Mucosa of rectum (tissue), 2 donors: Measurements from ENCODE around the gene POU3F4.

Experiments used
- H3K27ac ChIP-seq, 2 donors: one replicate each; pipeline ENCODE4 v1.7.0; 2013; ENCODE audit warnings: inconsistent platforms in 2 of 2, low read depth in 2 of 2, low read length in 2 of 2
- H3K27me3 ChIP-seq, 2 donors: one replicate each; pipeline ENCODE4 v1.7.0; 2013; ENCODE audit warnings: low read length in 2 of 2; ENCODE audit not compliant: control insufficient read depth in 2 of 2, insufficient read depth in 2 of 2
- H3K36me3 ChIP-seq, 2 donors: one replicate each; pipeline ENCODE4 v1.7.0; 2013; ENCODE audit warnings: low read length in 2 of 2; ENCODE audit not compliant: control insufficient read depth in 2 of 2, insufficient read depth in 2 of 2
- H3K4me1 ChIP-seq, 2 donors: one replicate each; pipeline ENCODE4 v1.7.0; 2013; ENCODE audit warnings: low read length in 2 of 2, mild to moderate bottlenecking in 1 of 2; ENCODE audit not compliant: control insufficient read depth in 2 of 2, insufficient read depth in 2 of 2
- H3K4me3 ChIP-seq, 2 donors: one replicate each; pipeline ENCODE4 v1.7.0; 2013; ENCODE audit warnings: low read length in 2 of 2
- H3K9ac ChIP-seq, 2 donors: one replicate each; pipeline ENCODE4 v1.7.0; 2013; ENCODE audit warnings: low read length in 2 of 2, low read depth in 1 of 2, mild to moderate bottlenecking in 1 of 2
- H3K9me3 ChIP-seq, 2 donors: one replicate each; pipeline ENCODE4 v1.7.0; 2013; ENCODE audit warnings: low read length in 2 of 2; ENCODE audit not compliant: control insufficient read depth in 2 of 2
- donor health status: healthy.
- donor health status: Normal muscosa, but diverticular disease.

Gene POU3F4

DNA sequence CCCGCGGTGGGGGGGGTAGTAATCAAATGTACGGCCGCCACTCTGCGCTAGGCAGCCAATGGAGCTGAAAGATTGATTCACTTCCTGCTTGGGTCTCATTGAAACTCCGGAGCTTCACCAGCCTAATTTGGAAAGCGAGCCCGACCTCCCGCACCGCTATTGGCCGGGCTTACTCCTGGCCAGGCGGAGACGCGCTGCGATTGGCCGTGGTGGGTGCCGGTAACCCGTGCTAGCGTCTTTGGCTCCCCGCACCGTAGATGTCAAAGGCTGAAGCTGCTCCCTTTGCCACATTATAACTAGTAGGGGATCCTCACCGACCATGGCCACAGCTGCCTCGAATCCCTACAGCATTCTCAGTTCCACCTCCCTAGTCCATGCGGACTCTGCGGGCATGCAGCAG is at the start of gene POU3F4:
POU3F4 (plus strand) TSS at position 285 of the 400 bp plus-strand sequence; CDS start at position 320, 35 bp downstream.
- Histone ChIP-seq H3K4me3 (peak within 1 kb of the TSS in 1 of 2 donors; percentile 31), H3K27me3 (peaks cover 5 to 25% of the 10 kb centered on the region in 2 donors)

DNA sequence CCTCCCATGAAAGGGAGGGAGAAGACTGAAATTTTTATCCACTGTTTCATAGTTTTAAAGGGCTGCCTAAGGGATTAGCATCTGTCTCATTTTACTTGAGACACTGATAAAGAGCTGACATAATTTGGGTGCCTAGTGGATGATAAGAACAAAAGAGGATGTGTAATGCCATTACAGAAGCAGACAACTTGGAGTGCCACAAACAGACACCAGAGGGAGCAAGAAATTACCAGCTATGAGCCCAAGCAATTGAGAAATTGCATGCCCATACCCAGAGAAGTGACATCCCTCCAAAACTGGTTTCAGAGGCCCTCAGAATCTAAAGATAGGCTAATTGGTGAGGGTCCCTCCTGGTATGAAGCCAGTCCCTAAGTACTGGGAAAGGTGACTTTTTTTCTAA is 38.5 kb upstream of the POU3F4 start:
- Histone ChIP-seq H3K36me3 (no peaks in the 10 kb centered on the region), H3K4me3 (no peak overlapping the region), H3K4me1 (no peaks in the 10 kb centered on the region), H3K9me3 (no peaks in the 10 kb centered on the region), H3K27me3 (no peaks in the 10 kb centered on the region), H3K9ac (no peak overlapping the region), H3K27ac (no peak overlapping the region)

More for the DNA sequence above, at the start of gene POU3F4:
- Histone ChIP-seq H3K9ac (no peak within 1 kb of the TSS), H3K36me3 (no peaks in the 10 kb centered on the region), H3K4me1 (no peaks in the 10 kb centered on the region), H3K9me3 (no peaks in the 10 kb centered on the region), H3K27ac (no peak within 1 kb of the TSS)

DNA sequence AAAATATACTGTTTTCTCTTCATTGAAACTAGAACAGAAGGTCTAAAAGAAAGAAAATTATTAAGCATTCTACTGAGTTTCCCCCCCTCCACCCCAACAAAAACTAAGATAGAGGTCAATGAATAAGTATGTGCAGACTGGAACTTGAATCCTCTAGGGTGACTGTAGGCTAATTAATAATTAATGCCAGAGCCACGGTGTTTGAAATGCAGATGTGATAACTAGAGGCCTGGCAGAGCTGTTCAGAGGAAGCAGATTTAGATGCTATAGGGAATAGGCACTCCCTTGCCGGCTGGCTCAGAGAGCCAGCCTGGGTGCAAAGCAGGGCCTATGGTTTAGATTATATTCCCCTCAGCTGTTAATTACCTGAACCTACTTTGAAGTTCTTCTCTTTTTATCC is 12.2 kb upstream of the POU3F4 start:
- no peak overlapping the region for H3K9ac ChIP-seq
- H3K36me3 ChIP-seq: no peaks in the 10 kb centered on the region
- H3K27me3 ChIP-seq: no peaks in the 10 kb centered on the region
- H3K4me3 ChIP-seq: no peak overlapping the region
- H3K4me1 ChIP-seq: no peaks in the 10 kb centered on the region
- H3K9me3 ChIP-seq: no peaks in the 10 kb centered on the region
- no peak overlapping the region for H3K27ac ChIP-seq

DNA sequence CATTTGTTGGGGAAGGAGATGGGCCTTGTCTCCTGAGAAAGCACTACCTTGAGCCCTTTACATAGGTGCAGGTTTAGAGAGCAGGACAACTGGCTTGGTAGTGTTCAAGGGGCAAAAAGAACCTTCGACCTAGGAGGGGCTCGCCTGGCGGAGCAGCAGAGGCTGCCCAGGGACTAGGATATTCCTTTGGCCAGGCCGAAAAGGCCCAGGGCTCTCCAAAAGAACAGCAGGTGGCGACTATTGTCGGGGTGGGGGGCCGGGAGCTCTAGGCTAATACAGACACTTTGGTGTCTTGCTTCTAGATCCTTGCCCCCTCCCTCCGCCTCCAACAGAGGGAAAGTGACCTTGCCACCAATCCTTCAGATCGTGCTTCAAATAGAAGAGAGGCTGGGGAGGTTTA is 7.1 kb upstream of the POU3F4 start:
- H3K4me3 ChIP-seq: no peak overlapping the region
- H3K4me1 ChIP-seq: no peaks in the 10 kb centered on the region
- no peak overlapping the region for H3K9ac ChIP-seq
- H3K36me3 ChIP-seq: no peaks in the 10 kb centered on the region
- H3K27me3 ChIP-seq: peaks cover 4 to 17% of the 10 kb centered on the region in 2 donors
- no peaks in the 10 kb centered on the region for H3K9me3 ChIP-seq
- H3K27ac ChIP-seq: no peak overlapping the region

DNA sequence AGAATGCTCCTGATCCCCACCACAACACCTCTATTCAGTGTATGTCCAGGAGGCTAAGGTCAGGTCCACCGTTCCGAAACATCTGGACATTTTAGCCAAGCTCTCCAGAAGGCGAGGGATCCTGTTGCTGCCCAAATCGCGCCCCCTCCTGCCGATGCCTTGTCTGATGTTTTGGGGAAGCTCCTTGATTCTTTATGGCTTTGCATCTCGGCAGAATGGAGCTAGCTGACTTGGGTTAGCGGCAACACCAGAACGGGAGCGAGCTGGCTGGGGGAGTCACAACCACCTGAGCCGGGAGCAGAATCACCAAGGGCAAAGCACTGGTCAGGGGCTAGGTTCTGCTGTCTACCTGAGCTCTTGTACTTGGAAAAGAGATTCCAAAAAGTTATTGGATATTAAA is 6.6 kb upstream of the POU3F4 start:
- no peaks in the 10 kb centered on the region for H3K9me3 ChIP-seq
- H3K27ac ChIP-seq: no peak overlapping the region
- no peak overlapping the region for H3K4me3 ChIP-seq
- H3K9ac ChIP-seq: no peak overlapping the region
- no peaks in the 10 kb centered on the region for H3K36me3 ChIP-seq
- peaks cover 4 to 17% of the 10 kb centered on the region in 2 donors for H3K27me3 ChIP-seq
- no peaks in the 10 kb centered on the region for H3K4me1 ChIP-seq

DNA sequence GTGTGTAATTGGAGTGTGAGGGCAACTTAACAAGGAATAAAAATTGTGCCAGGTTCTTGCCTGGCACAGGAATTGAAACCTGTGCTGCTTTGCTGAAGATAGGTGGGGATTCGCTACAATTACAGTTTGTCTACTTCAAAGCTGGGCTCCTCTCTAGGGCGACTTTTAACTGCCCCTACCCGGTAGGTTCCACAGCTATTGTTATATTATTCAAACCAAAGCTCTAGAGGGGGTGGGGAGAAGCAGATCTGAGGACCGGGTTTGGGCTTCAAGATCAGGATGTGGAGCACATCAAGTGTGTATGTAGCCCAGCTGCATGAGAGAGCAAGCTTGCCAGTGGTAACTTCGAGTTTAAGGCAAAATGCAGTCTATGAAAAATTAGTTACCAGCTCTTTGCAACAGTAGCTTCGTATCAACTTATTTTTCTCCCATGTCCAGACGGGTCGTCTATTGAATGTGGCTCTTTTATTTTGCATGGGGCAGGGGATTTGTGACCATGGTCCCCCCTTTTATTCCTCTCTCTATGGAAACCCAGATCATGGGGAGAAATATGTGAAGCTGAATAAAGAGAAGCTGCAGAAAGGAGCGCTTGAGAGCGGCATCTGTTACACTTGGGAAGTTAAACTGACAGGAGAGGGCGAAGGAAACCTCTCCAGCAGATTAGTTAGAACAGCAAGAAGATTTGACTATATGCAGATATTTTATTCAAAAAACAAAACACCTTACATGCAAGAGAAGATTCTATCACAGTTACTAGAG is 3.2 kb upstream of the POU3F4 start:
- no peaks in the 10 kb centered on the region for H3K4me1 ChIP-seq
- no peaks in the 10 kb centered on the region for H3K36me3 ChIP-seq
- no peak overlapping the region for H3K4me3 ChIP-seq
- H3K27ac ChIP-seq: no peak overlapping the region
- H3K9ac ChIP-seq: no peak overlapping the region
- H3K9me3 ChIP-seq: no peaks in the 10 kb centered on the region
- peaks cover 7 to 29% of the 10 kb centered on the region in 2 donors for H3K27me3 ChIP-seq

DNA sequence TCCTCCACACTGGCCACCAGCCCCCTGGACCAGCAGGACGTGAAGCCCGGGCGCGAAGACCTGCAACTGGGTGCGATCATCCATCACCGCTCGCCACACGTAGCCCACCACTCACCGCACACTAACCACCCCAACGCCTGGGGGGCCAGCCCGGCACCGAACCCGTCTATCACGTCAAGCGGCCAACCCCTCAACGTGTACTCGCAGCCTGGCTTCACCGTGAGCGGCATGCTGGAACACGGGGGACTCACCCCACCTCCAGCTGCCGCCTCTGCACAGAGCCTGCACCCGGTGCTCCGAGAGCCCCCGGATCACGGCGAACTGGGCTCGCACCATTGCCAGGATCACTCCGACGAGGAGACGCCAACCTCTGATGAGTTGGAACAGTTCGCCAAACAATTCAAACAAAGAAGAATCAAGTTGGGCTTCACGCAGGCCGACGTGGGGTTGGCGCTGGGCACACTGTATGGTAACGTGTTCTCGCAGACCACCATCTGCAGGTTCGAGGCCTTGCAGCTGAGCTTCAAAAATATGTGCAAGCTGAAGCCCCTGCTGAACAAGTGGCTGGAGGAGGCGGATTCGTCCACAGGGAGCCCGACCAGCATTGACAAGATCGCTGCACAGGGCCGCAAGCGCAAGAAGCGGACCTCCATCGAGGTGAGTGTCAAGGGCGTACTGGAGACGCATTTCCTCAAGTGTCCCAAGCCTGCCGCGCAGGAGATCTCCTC is 600 bp downstream of the POU3F4 start:
- no peaks in the 10 kb centered on the region for H3K4me1 ChIP-seq
- H3K36me3 ChIP-seq: no peaks in the 10 kb centered on the region
- H3K27me3 ChIP-seq: peaks cover 5 to 21% of the 10 kb centered on the region in 2 donors
- H3K9me3 ChIP-seq: no peaks in the 10 kb centered on the region
- no peak overlapping the region for H3K27ac ChIP-seq
- H3K9ac ChIP-seq: no peak overlapping the region
- no peak overlapping the region for H3K4me3 ChIP-seq

DNA sequence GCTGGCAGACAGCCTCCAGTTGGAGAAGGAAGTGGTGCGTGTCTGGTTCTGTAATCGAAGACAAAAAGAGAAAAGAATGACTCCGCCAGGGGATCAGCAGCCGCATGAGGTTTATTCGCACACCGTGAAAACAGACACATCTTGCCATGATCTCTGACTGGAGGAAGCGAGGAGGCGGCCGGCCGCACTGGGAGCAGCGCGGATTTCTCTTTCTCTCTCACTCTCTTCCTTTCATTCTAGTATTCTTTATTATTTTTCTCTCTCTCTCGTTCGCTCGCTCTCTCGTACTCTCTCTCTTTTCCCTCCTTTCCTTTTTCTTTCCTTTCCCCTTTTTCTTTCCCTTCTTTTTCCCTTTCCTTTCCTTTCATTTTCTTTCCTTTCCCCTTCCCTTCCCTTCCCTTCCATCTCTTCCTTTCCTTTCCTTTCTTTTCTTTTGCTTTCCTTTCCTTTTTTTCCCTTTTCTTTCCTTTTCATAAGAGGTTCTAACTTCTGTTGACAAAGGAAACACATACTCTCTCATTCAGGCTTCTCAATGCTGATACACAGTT is 1.2 kb downstream of the POU3F4 start:
- Histone ChIP-seq H3K9me3 (no peaks in the 10 kb centered on the region), H3K27me3 (peaks cover 5 to 21% of the 10 kb centered on the region in 2 donors), H3K36me3 (no peaks in the 10 kb centered on the region), H3K4me1 (no peaks in the 10 kb centered on the region), H3K9ac (no peak overlapping the region), H3K27ac (no peak overlapping the region), H3K4me3 (no peak overlapping the region)

DNA sequence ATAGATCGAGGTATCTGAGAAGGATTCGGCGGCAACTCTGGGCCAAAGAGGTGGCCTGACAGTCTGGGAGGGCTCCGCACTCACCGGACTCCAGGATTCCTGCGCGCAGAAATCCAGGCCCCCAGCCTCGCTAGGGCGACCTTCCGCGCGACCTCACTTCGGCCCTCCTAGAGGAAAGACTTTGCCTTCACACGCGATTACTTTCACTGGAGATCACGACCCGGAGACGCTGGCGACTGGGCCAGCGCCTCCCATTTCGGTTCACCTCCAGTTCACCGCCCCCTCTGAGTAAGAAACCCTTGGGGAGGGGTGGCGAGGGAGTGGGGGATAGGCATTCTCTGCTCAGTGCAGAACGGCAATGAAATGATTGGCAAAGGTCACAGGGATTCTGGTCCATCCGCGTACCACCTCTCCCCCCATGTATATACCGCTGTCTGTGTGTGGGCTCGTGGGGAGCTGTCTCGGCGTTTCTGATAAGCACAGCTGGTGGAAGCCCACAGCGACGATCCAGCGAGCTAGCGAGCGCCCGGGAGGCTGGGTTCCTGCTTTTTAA is 2.5 kb downstream of the POU3F4 start:
- Histone ChIP-seq H3K4me1 (no peaks in the 10 kb centered on the region), H3K36me3 (no peaks in the 10 kb centered on the region), H3K9ac (no peak overlapping the region), H3K27ac (no peak overlapping the region), H3K4me3 (peak overlapping the region in 1 of 2 donors; percentile 20), H3K27me3 (peaks cover 5 to 20% of the 10 kb centered on the region in 2 donors), H3K9me3 (no peaks in the 10 kb centered on the region)

DNA sequence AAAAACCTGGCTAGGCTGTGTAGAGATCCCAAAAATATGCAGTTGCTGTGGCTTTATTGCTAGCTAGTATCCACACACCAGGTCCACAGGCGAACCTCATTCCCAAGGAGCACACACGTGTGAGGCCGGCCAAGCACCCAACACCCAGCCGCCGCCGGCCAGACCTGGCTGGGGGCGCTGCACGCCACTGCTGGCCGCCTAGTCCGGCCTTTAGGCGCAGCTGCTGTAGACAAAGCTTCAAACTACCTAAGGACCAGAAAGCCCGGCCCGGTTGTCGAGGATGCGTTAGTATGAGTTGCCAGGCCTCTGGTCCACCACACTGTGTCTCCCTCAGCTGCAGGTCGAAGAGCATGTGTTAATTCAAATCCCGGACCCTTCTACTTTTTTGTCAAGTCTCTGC is 3.1 kb downstream of the POU3F4 start:
- Histone ChIP-seq H3K9ac (no peak overlapping the region), H3K4me3 (no peak overlapping the region), H3K9me3 (no peaks in the 10 kb centered on the region), H3K4me1 (no peaks in the 10 kb centered on the region), H3K27me3 (peaks cover 5 to 16% of the 10 kb centered on the region in 2 donors), H3K36me3 (no peaks in the 10 kb centered on the region), H3K27ac (no peak overlapping the region)
